Activated CD4-positive, CD25-positive, alpha-beta regulatory T cell treated with anti-CD3 and anti-CD28 coated beads, Interleukin-2, amount 50 U/mL, for 24 hours (primary cell): ENCODE data around the gene TMEM59L.
"Not testable (repeated sequence)": the region's sequence is repeated elsewhere in the genome, so short reads cannot be mapped to it uniquely, and the experiment has no call there.

Experiments used
- ATAC-seq, 2 donors: fragments of 150-1000 bp; cut with Tn5 transposase; one replicate each; pipeline ENCODE4 v1.10.0; 2021; ENCODE audit warnings: mild to moderate bottlenecking in 1 of 2, moderate library complexity in 1 of 2

Gene TMEM59L

GRCh38 chr19:18594096-18594823 is 18.4 kb upstream of the TMEM59L start:
- peak; percentile 71 to 74 for ATAC-seq

DNA sequence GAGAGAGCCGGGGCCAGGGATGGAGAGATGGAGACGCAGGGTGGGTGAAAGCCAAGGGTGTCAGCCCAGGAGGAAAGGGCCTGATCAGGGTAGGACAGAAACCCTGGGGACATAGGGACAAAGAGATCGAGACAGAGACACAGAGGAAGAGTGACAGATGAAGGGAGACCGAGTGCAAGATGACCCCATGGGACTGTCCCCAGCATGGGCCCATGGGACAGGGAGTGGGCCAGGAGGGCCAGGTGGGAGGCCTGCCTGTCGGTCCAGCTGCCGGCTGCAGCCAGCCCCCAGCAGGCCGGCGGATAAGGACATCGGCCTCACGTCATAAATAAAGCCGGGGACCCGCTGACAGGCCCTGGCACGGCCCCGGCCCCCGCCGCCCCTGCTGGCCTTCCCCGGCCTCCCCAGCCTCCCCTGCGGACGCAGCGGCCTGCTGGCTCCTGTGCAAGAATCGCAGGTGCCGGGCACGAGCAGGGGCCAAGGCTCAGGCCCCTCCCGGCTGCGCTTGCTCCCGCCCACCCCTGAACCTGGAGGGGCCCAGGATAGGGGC is 17.8 kb upstream of the TMEM59L start:
- no peak for ATAC-seq

DNA sequence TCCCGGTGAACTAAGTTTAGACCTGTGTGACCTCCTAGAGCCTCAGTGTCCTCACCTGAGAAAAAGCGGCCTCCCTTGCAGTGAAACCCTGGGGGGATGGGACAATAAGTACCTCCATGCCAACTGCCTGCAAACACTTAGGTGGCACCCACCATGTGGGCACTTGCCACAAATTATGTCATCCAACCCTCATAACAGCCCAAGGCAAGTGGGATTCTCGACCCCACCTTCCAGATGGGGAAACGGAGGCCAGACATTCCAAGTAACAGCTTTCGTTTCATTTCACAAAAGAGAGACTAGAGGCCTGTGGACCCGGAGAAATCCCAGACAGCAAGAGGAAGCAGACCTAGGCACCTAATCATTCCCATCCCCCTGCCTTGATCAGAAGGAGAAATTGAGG is 17.2 kb upstream of the TMEM59L start:
- ATAC-seq = no peak

GRCh38 chr19:18596752-18597157 is 15.9 kb upstream of the TMEM59L start:
- no peak for ATAC-seq

DNA sequence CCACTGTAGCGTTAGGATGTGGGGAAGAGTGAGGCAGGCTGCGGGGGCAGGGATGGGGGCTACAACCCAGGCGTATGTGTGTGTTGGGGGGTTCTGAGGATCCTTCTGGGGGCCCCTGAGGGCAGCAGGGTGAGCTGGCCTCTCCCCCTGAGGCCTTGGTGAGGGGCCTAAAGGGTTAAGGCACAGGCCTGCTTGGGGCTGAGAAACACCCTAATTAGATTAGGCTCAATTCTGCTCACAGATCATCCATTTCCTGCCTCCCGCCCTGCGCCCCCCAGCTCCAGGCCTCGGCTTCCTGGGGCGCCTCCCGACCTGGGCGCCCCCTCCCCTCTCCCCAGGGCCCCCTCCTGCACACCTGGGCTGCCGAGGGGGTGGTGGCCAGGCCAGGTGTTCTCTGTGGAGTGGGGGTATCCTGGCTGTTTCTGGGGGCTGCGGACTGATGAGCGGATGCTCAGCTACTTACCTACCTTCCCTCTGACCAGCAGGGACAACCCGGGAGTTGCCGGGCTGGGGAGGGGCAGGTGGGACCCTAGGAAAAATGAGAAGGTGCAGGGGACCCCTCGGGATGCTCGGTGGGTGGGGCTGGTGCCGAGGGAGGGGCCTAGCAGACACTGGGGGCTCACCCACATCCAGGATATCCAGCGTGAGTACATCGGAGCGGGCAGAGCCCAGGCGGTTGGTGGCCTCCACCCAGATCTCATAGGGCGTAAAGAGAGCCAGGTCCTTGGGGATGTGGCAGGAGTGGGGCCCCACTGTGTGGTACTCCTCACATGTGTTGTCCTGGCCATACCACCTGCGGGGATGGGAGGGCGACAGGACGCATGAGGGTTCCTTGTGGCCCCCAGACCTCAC is 14.6 kb upstream of the TMEM59L start:
- no peak for ATAC-seq

- no peak for ATAC-seq
Measured at GRCh38 chr19:18599485-18599884, 13.2 kb upstream of the TMEM59L start.

DNA sequence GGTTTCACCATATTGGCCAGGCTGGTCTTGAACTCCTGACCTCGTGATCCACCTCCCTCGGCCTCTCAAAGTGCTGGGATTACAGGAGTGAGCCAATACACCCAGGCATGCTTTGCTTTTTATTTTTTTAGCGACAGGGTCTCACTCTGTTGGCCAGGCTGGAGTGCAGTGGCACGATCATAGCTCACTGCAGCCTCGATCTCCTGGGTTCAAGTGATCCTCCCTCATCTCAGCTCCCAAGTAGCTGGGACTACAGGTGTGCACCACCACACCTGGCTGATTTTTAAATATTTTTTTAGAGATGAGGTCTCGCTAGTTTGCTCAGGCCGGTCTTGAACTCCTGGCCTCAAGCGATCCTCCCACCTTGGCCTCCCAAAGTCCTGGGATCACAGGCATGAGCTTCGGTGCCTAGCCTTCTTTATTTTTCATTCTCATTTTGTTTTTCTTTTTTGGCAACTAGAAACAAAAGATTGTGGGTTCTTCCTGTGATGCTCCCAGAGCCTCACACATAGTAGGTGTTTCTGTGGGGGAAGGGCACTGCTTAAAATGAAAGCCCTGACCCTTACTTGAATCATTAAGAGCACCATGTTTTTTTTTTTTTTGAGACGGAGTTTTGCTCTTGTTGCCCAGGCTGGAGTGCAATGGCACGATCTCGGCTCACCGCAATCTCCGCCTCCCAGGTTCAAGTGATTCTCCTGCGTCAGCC is 11.8 kb upstream of the TMEM59L start:
- not testable (repeated sequence) for ATAC-seq

DNA sequence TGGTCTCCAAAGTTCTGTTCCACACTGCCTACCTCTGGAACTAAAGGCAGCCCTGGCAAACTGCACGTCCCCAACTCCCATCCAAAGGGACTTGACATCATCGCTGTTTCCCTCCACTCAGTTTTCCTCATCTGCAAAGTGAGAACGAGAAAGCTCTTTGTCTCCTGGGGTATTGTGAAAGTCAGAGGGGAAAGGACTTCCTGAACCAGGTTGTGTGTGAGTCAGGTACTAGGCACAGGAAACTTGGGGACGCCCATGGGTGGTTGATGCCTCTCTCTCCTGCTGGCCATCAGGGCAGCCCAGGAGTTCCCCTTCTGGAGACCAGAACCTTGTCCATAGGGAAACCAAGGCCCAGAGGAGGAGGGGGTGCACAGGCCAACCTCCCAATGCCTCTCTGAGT is 10.8 kb upstream of the TMEM59L start:
- no peak for ATAC-seq

GRCh38 chr19:18603255-18603957 is 9.3 kb upstream of the TMEM59L start:
- ATAC-seq = no peak

GRCh38 chr19:18603958-18604819 is 8.5 kb upstream of the TMEM59L start:
- no peak for ATAC-seq

DNA sequence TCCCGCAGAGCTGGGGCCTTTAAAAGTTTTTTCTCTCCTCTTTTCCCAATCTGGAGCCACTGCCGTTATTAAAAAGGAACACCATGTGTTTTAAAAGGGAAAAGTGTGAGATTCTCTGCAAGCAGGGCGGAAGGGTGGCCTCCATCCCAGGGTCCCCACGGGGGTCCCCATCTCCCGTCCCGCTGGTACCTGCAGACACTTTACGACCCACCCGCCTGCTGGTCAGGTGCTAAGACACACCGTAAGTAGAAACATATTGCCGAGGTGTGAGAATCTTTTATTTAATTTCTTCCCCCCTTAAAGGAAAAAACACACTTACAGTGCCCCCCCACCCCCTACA is 7.9 kb upstream of the TMEM59L start:
- ATAC-seq = no peak

DNA sequence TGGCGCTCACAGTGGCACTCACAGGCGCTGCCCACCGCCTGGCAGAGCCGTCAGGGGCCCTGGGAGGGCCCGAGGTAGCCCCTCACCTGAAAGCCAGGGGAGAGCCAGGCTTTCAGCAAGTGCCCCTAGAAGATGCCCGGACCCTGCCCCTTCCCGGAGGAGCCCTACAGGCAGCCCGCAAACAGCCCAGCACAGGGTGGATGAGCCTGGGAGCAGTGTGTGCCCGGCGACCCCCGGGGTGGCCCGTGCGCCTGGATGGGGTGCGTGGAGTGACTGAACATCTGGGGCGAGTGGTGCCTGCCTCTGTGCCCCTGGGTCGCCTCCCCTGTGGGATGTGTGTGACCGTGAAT is 7.5 kb upstream of the TMEM59L start:
- no peak for ATAC-seq

GRCh38 chr19:18605546-18606280 is 7.0 kb upstream of the TMEM59L start:
- ATAC-seq = no peak

GRCh38 chr19:18606281-18607225 is 6.1 kb upstream of the TMEM59L start, which contains the start of gene CRLF1:
Gene CRLF1, minus strand, starts transcription at chr19:18606799. Its CDS starts 143 bp downstream, at chr19:18606656.
- ATAC-seq = no peak

DNA sequence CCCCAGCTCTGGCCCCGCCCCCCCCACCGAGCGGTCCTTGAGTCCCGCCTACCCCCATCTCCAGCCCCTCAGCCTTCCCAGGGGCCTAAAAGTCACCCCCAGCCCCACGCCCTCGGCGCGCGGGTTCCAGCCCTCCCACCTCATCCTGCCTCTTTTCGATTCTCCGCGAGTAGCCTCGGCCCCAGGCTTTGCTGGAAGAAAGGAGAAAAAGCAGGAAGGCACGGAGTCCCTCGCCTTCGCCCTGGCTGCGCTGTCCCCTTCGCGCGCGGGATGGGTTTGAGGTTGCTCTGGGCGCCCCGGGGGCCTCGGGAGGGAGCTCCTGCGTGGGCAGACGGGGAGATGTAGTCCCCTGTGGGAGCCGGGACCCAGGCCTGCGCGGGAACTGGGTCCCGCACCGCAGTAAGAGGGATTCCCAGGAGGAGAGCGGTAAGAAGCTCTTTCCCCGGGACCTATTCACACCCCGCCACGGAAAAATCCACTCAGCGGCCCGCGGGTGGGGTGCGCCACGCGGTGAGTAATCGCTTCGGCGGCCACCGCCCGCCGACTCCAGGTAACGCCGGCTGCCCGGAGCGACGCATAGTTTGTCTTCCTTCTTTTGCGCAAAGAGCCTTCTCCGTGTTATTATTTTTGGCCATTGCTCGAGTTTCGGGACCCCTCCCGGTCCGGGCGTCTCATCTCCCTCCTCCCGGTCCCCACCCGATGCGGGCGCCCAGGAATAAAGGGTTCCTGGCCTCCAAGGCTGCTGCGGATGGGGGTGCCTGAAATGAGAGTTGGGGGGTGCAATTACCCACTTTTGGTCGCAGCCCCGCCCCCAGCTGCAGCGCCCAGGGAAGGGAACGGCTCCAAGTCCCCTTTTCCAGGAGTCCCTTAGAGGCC is 5.2 kb upstream of the TMEM59L start:
- ATAC-seq = no peak

DNA sequence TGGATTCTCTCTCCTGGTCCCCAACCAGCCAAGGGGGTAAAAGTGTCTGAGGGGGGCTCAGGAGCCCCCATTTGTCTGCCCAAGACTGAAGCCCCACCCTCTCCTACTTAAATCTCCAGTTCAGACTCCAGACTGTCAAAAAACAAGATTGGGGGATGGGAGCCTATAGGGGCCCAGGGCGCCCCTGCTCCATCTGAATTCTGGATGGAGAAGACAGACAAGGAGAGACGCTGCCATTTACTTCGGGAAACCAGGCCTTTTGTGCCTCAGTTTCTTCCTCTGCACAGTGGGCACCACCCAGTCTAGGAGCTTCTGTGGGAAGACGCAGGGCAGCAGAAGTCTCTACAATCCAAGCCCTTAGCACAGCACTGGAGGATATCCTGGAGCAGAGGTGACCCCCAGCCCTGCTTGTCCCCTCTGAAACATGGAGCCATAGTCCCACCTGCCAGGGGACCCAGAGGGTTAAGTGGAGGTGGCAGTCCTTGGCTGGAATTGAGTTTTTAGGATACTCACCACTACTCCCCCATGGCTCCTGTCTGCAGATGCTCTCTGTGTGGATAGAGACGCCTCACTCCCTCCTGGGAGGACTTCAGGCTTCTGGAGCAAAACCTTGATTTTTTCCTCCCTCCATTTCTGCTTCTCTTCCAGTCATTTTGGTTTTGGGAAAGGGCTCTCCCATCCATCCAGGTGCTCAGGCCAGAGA is 4.4 kb upstream of the TMEM59L start:
- no peak for ATAC-seq

- ATAC-seq = no peak
Measured at GRCh38 chr19:18608805-18609716, 3.6 kb upstream of the TMEM59L start.
